HepG2 (cell line): ENCODE data around the gene ARL5A. TPM values are rescaled to one million over a fixed set of nuclear protein-coding genes. Genes with fewer than 3 reads are reported as not detected.

ENCODE experiments used
- CBX1 ChIP-seq: IDR thresholded peaks from one replicate; pipeline ENCODE4 v1.6.1; 2016; ENCODE audit warnings: antibody characterized with exemption, low read depth
- CREB3 ChIP-seq: sonication (generic); formaldehyde crosslinking; IDR thresholded peaks from 2 replicates; pipeline ENCODE4 v1.5.0; 2020; ENCODE audit warnings: missing genetic modification reagents
- HMGXB4 ChIP-seq, 2 experiments: sonication (generic) in 1 of 2; formaldehyde crosslinking in 1 of 2; IDR thresholded peaks; 2 replicates each; pipeline versions ENCODE4 v1.4.0 to v1.6.1; 2018 to 2020; ENCODE audit warnings: missing genetic modification reagents in 2 of 2, borderline replicate concordance in 1 of 2, low read depth in 1 of 2, mild to moderate bottlenecking in 1 of 2, missing biosample characterization in 1 of 2
- KMT2B ChIP-seq: IDR thresholded peaks from 2 replicates; pipeline ENCODE4 v1.6.1; 2016; ENCODE audit warnings: missing genetic modification reagents, missing compliant biosample characterization
- MAX ChIP-seq: IDR thresholded peaks from 2 replicates; pipeline ENCODE4 v1.6.1; 2012; ENCODE audit warnings: inconsistent platforms
- MEIS1 ChIP-seq: sonication (generic); formaldehyde crosslinking; IDR thresholded peaks from 2 replicates; pipeline ENCODE4 v1.9.0; 2021; ENCODE audit warnings: mild to moderate bottlenecking, missing genetic modification reagents, moderate library complexity, borderline replicate concordance
- MXD4 ChIP-seq: IDR thresholded peaks from 2 replicates; pipeline ENCODE4 v1.6.1; 2016; ENCODE audit warnings: mild to moderate bottlenecking, missing biosample characterization, missing genetic modification reagents
- PLRG1 ChIP-seq: fragments of 450-650 bp; conservative IDR thresholded peaks from 2 replicates; pipeline ENCODE4 v1.6.1; 2016
- RXRB ChIP-seq: IDR thresholded peaks from 2 replicates; pipeline ENCODE4 v1.6.1; 2016; ENCODE audit warnings: borderline replicate concordance, missing genetic modification reagents, missing compliant biosample characterization
- SIX1 ChIP-seq: sonication (generic); formaldehyde crosslinking; IDR thresholded peaks from 2 replicates; pipeline ENCODE4 v1.4.0; 2020; ENCODE audit warnings: missing genetic modification reagents, borderline replicate concordance
- SP4 ChIP-seq: sonication (generic); formaldehyde crosslinking; IDR thresholded peaks from 2 replicates; pipeline ENCODE4 v1.8.1; 2023; ENCODE audit warnings: mild to moderate bottlenecking, missing genetic modification reagents
- TSC22D2 ChIP-seq: sonication (generic); formaldehyde crosslinking; IDR thresholded peaks from 2 replicates; pipeline ENCODE4 v1.5.1; 2020; ENCODE audit warnings: missing genetic modification reagents, mild to moderate bottlenecking, borderline replicate concordance
- ZBTB26 ChIP-seq: IDR thresholded peaks from 2 replicates; pipeline ENCODE4 v1.6.1; 2016; ENCODE audit warnings: missing compliant biosample characterization, missing genetic modification reagents, borderline replicate concordance
- ZNF121 ChIP-seq: sonication (generic); formaldehyde crosslinking; IDR thresholded peaks from 2 replicates; pipeline ENCODE4 v1.5.0; 2020; ENCODE audit warnings: mild to moderate bottlenecking, missing genetic modification reagents
- ZNF275 ChIP-seq: sonication (generic); formaldehyde crosslinking; IDR thresholded peaks from 2 replicates; pipeline ENCODE4 v1.8.0; 2022; ENCODE audit warnings: missing genetic modification reagents, mild to moderate bottlenecking, inconsistent platforms, borderline replicate concordance
- ZNF335 ChIP-seq: sonication (generic); formaldehyde crosslinking; IDR thresholded peaks from 2 replicates; pipeline ENCODE4 v1.4.0; 2020; ENCODE audit warnings: missing genetic modification reagents
- ZNF713 ChIP-seq: sonication (generic); formaldehyde crosslinking; IDR thresholded peaks from 2 replicates; pipeline ENCODE4 v1.4.0; 2020; ENCODE audit warnings: mild to moderate bottlenecking, missing genetic modification reagents
- polyA plus RNA-seq, 8 experiments: library from polyadenylated mRNA; depleted of rRNA in 3 of 8; stranded (reverse) in 7 of 8; unstranded in 1 of 8; fragments of >200 nt; fragmentation: Illumina TruSeq in 4 of 8; extraction: Trizol in 4 of 8; gene quantifications; 2 replicates each; pipeline versions ENCODE4 v1.2.1 to v1.2.3, GENCODE V29; 2011 to 2016; ENCODE audit warnings: low read depth in 4 of 8, missing spikeins in 1 of 8, mixed read lengths in 1 of 8; ENCODE audit not compliant: insufficient read depth in 1 of 8
- total RNA-seq, 5 experiments: library from RNA; depleted of rRNA; stranded (reverse); fragments of >200 nt; fragmentation: Illumina TruSeq; extraction: Trizol; gene quantifications; 2 replicates each; pipeline ENCODE4 v1.2.3, GENCODE V29; 2016; ENCODE audit warnings: low read depth in 1 of 5
- TF ChIP-seq, protein P1 (sequence below): sonication (generic); formaldehyde crosslinking; IDR thresholded peaks from 2 replicates; pipeline ENCODE4 v1.5.0; 2020; ENCODE audit warnings: mild to moderate bottlenecking, missing genetic modification reagents, moderate library complexity
- TF ChIP-seq, protein P2 (sequence below): sonication (generic); formaldehyde crosslinking; IDR thresholded peaks from 2 replicates; pipeline ENCODE4 v1.5.1; 2020; ENCODE audit warnings: mild to moderate bottlenecking, moderate library complexity, missing genetic modification reagents
- TF ChIP-seq, protein P3 (sequence below): sonication (generic); formaldehyde crosslinking; IDR thresholded peaks from 2 replicates; pipeline ENCODE4 v1.4.0; 2020; ENCODE audit warnings: missing genetic modification reagents

The ARL5A gene
- total and polyA plus RNA-seq, 2 of the 13 experiments (the other 11 are each of a cell fraction or from before 2014, with no cell fraction given), result 47.5 to 149 TPM

- TF ChIP-seq, protein P1, sequence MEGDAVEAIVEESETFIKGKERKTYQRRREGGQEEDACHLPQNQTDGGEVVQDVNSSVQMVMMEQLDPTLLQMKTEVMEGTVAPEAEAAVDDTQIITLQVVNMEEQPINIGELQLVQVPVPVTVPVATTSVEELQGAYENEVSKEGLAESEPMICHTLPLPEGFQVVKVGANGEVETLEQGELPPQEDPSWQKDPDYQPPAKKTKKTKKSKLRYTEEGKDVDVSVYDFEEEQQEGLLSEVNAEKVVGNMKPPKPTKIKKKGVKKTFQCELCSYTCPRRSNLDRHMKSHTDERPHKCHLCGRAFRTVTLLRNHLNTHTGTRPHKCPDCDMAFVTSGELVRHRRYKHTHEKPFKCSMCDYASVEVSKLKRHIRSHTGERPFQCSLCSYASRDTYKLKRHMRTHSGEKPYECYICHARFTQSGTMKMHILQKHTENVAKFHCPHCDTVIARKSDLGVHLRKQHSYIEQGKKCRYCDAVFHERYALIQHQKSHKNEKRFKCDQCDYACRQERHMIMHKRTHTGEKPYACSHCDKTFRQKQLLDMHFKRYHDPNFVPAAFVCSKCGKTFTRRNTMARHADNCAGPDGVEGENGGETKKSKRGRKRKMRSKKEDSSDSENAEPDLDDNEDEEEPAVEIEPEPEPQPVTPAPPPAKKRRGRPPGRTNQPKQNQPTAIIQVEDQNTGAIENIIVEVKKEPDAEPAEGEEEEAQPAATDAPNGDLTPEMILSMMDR (CRISPR knock-in tag), result peak; percentile 55
- TF ChIP-seq PLRG1 (no peak), SP4 (CRISPR knock-in tag) (peak; percentile 59; the same call in 1 of the 2 replicates), KMT2B (CRISPR knock-in tag) (peak; percentile 21; the same call in 1 of the 2 replicates), MXD4 (peak; percentile 62), ZNF335 (CRISPR knock-in tag) (peak; percentile 71; the same call in 1 of the 2 replicates), MEIS1 (CRISPR knock-in tag) (peak; percentile 70; the same call in 1 of the 2 replicates), RXRB (CRISPR knock-in tag) (peak; percentile 63; the same call in 1 of the 2 replicates), CBX1 (no peak), SIX1 (CRISPR knock-in tag) (no peak), TSC22D2 (peak; percentile 82; the same call in 1 of the 2 replicates), ZNF121 (peak; percentile 70), MAX (peak; percentile 91), CREB3 (CRISPR knock-in tag) (no peak), ZNF275 (CRISPR knock-in tag) (0 out of 2 replicates have a peak, but pooled peaks have one; percentile 57), ZNF713 (CRISPR knock-in tag) (no peak), HMGXB4 (CRISPR knock-in tag; IDR thresholded peaks at IDR 0.05; ENCODE audit: borderline replicate concordance in 1 of 2, low read depth in 1 of 2) (peak; percentile 44 to 52; a peak in 1 of 4 replicates), ZBTB26 (peak; percentile 61; the same call in 1 of the 2 replicates)
- TF ChIP-seq, protein P2, sequence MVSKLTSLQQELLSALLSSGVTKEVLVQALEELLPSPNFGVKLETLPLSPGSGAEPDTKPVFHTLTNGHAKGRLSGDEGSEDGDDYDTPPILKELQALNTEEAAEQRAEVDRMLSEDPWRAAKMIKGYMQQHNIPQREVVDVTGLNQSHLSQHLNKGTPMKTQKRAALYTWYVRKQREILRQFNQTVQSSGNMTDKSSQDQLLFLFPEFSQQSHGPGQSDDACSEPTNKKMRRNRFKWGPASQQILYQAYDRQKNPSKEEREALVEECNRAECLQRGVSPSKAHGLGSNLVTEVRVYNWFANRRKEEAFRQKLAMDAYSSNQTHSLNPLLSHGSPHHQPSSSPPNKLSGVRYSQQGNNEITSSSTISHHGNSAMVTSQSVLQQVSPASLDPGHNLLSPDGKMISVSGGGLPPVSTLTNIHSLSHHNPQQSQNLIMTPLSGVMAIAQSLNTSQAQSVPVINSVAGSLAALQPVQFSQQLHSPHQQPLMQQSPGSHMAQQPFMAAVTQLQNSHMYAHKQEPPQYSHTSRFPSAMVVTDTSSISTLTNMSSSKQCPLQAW (CRISPR knock-in tag), result peak; percentile 96
- TF ChIP-seq, protein P3, sequence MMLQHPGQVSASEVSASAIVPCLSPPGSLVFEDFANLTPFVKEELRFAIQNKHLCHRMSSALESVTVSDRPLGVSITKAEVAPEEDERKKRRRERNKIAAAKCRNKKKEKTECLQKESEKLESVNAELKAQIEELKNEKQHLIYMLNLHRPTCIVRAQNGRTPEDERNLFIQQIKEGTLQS (CRISPR knock-in tag), result peak; percentile 49
Measured at GRCh38 chr2:151760139-151760650, 68.0 kb downstream of the ARL5A start (continued).
